Karpas-422 (cell line): ENCODE data around the gene KAZN. TPM values are rescaled to one million over a fixed set of nuclear protein-coding genes. Genes with fewer than 3 reads are reported as not detected.

ENCODE experiments used
- DNase-seq: peaks from one replicate; pipeline ENCODE4 v3.0.0-alpha.2; 2015
- H2AFZ ChIP-seq: fragments of 200-600 bp; sonication (generic); 2 replicates; pipeline ENCODE4 v1.6.1; 2014; ENCODE audit warnings: antibody characterized with exemption, low read length, mixed read lengths
- H3K27ac ChIP-seq: fragments of 200-600 bp; sonication (generic); 2 replicates; pipeline ENCODE4 v1.5.1; 2014; ENCODE audit warnings: mild to moderate bottlenecking, low read length, moderate library complexity
- H3K27me3 ChIP-seq: fragments of 200-600 bp; sonication (generic); 2 replicates; pipeline ENCODE4 v1.6.1; 2014; ENCODE audit warnings: low read length, mixed read lengths
- H3K36me3 ChIP-seq: fragments of 200-600 bp; sonication (generic); 2 replicates; pipeline ENCODE4 v1.6.1; 2014; ENCODE audit warnings: low read length, mixed read lengths; ENCODE audit not compliant: insufficient read depth
- H3K4me1 ChIP-seq: fragments of 200-600 bp; sonication (generic); 2 replicates; pipeline ENCODE4 v1.6.1; 2014; ENCODE audit warnings: mild to moderate bottlenecking, low read length, mixed read lengths
- H3K4me2 ChIP-seq: fragments of 200-600 bp; sonication (generic); 2 replicates; pipeline ENCODE4 v1.6.1; 2014; ENCODE audit warnings: low read length, low read depth, mild to moderate bottlenecking; ENCODE audit not compliant: poor library complexity, severe bottlenecking
- H3K4me3 ChIP-seq: fragments of 200-600 bp; sonication (generic); 2 replicates; pipeline ENCODE4 v1.5.1; 2014; ENCODE audit warnings: mild to moderate bottlenecking, antibody characterized with exemption, low read length, mixed read lengths
- H3K79me2 ChIP-seq: fragments of 200-600 bp; sonication (generic); 2 replicates; pipeline ENCODE4 v1.6.1; 2014; ENCODE audit warnings: mild to moderate bottlenecking, low read length, mixed read lengths
- H3K9ac ChIP-seq: fragments of 200-600 bp; sonication (generic); 2 replicates; pipeline ENCODE4 v1.6.0; 2014; ENCODE audit warnings: low read length
- H3K9me2 ChIP-seq: fragments of 200-600 bp; sonication (generic), shearing (Covaris generic); replicated peaks from 2 replicates; pipeline ENCODE4 v1.6.0; 2014; ENCODE audit warnings: mild to moderate bottlenecking, low read length, moderate library complexity; ENCODE audit not compliant: insufficient read depth
- H3K9me3 ChIP-seq: fragments of 300-700, 200-600 bp; sonication (generic); 2 replicates; pipeline ENCODE4 v1.6.1; 2014; ENCODE audit warnings: low read length, mixed read lengths
- H4K20me1 ChIP-seq: fragments of 200-600 bp; sonication (generic); 2 replicates; pipeline ENCODE4 v1.6.1; 2014; ENCODE audit warnings: mild to moderate bottlenecking, antibody characterized with exemption, low read length, low read depth; ENCODE audit not compliant: insufficient read depth
- total RNA-seq: library from RNA; depleted of rRNA; stranded (reverse); fragments of >200 nt; shearing (Covaris generic); gene quantifications from 2 replicates; pipeline ENCODE4 v1.2.3, GENCODE V29; 2014; ENCODE audit warnings: low replicate concordance

Gene KAZN
- total RNA-seq, 1 experiment from 2014 or later: not detected

DNA sequence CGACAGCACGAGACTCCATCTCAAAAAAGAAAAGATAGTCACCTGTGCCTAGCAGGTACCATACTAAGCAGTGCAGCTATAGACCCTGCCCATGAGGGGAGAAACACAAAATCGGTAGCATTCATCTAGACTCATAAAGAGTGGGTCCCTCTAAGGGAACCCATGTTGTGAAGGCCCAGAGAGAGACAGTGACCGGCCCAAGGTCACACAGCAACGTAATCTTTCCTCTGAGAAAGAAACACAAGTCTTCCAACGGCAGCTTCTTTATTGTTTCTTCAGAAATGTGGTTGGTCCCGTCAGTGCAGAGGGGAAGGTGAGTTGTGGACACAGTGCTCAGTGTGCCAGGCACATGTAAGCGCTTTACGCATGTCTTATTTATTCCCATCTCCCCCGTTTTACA is 356.4 kb downstream of the KAZN start:
- no peaks in the 10 kb centered on the region for H4K20me1 ChIP-seq
- no peak overlapping the region for H3K4me2 ChIP-seq
- no peaks in the 10 kb centered on the region for H3K79me2 ChIP-seq
- no peak overlapping the region for H2AFZ ChIP-seq
- H3K4me1 ChIP-seq: no peaks in the 10 kb centered on the region
- no peaks in the 10 kb centered on the region for H3K27me3 ChIP-seq
- no peak overlapping the region for H3K4me3 ChIP-seq
- no peak overlapping the region for H3K9ac ChIP-seq
- H3K9me3 ChIP-seq: no peaks in the 10 kb centered on the region
- no peak overlapping the region for H3K27ac ChIP-seq
- no peaks in the 10 kb centered on the region for H3K9me2 ChIP-seq
- DNase-seq: no peak
- no peaks in the 10 kb centered on the region for H3K36me3 ChIP-seq

DNA sequence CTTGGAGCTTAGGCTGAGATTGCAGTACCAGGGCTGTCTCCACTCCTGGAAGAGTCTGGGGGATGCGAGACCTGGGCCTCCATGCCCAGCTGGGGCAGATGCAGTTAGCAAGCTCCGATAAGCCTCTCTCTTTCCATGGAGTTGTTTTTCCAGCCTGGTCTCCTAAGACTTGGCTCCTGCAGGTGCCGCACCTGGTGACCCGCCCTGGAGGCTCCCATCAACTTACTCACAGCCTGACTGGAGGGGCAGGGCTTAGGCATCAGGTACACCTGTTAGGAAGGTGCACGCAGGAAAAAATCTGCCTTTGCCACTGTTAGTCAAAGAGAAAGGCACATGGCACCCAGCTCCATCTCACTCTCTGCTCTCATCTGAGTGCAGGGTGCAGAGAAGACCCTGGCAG is 356.9 kb downstream of the KAZN start:
- H3K79me2 ChIP-seq: no peaks in the 10 kb centered on the region
- no peaks in the 10 kb centered on the region for H4K20me1 ChIP-seq
- H3K9ac ChIP-seq: no peak overlapping the region
- no peaks in the 10 kb centered on the region for H3K36me3 ChIP-seq
- no peaks in the 10 kb centered on the region for H3K9me2 ChIP-seq
- no peaks in the 10 kb centered on the region for H3K27me3 ChIP-seq
- H3K4me2 ChIP-seq: no peak overlapping the region
- no peak for DNase-seq
- H3K4me3 ChIP-seq: no peak overlapping the region
- H3K4me1 ChIP-seq: no peaks in the 10 kb centered on the region
- no peak overlapping the region for H2AFZ ChIP-seq
- H3K27ac ChIP-seq: no peak overlapping the region
- H3K9me3 ChIP-seq: no peaks in the 10 kb centered on the region

DNA sequence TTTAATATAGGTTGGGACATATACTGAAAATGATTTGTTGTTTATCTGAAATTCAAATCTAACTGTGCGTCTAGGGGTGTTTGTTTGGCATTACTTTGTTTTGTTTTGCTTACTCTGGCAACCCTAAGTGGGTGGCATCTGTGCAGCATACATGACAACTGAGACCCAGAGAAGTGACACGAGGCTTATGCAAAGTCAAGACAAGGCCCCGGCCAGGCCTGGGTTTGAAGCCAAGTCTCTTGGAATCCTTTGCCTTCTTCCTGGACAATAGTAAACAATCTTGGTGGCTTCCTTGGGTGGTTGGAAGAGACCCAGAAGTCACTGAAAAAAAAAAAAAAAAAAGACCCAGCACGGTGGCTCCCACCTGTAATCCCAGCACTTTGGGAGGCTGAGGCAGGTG is 357.5 kb downstream of the KAZN start:
- Histone ChIP-seq H3K4me1 (no peaks in the 10 kb centered on the region), H3K9ac (no peak overlapping the region), H3K9me2 (no peaks in the 10 kb centered on the region), H3K27ac (no peak overlapping the region), H3K4me2 (no peak overlapping the region), H3K27me3 (no peaks in the 10 kb centered on the region), H3K9me3 (no peaks in the 10 kb centered on the region), H3K4me3 (no peak overlapping the region), H3K79me2 (no peaks in the 10 kb centered on the region), H3K36me3 (no peaks in the 10 kb centered on the region), H2AFZ (no peak overlapping the region), H4K20me1 (no peaks in the 10 kb centered on the region)
- DNase-seq: no peak

DNA sequence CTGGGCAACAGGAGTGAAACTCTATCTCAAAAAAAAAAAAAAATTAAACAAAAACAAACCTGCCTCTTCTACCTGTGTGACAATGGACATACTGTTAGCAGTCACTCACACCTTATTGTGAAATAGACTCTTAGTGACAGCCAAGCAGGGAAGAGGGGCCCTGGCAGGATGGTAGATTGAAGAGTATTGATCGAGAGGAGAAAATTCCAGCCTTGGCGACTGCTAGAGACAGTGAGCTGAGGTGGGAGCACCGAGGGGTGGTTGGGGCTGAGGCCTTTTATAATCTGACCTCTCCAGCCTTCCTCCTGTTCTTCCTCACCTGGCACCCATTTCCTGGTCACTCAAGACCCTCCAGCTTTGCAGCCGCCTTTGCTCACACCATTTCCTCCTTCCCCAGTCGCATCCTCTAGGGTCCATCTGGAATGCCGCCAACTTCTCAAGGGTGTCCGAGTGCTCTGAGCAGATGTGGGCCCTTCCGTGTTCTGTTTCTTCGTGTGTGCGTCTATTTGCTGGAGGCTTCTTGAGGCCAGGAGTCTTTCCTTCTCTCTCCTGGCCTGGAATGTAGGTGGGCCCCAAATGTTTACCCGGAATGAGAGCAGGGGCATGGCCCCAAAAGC is 358.2 kb downstream of the KAZN start:
- no peaks in the 10 kb centered on the region for H3K4me1 ChIP-seq
- no peaks in the 10 kb centered on the region for H3K36me3 ChIP-seq
- H3K27ac ChIP-seq: no peak overlapping the region
- no peak overlapping the region for H3K4me3 ChIP-seq
- no peaks in the 10 kb centered on the region for H4K20me1 ChIP-seq
- DNase-seq: no peak
- H3K9ac ChIP-seq: no peak overlapping the region
- no peaks in the 10 kb centered on the region for H3K79me2 ChIP-seq
- no peaks in the 10 kb centered on the region for H3K27me3 ChIP-seq
- H3K9me2 ChIP-seq: no peaks in the 10 kb centered on the region
- no peak overlapping the region for H2AFZ ChIP-seq
- no peak overlapping the region for H3K4me2 ChIP-seq
- H3K9me3 ChIP-seq: no peaks in the 10 kb centered on the region

DNA sequence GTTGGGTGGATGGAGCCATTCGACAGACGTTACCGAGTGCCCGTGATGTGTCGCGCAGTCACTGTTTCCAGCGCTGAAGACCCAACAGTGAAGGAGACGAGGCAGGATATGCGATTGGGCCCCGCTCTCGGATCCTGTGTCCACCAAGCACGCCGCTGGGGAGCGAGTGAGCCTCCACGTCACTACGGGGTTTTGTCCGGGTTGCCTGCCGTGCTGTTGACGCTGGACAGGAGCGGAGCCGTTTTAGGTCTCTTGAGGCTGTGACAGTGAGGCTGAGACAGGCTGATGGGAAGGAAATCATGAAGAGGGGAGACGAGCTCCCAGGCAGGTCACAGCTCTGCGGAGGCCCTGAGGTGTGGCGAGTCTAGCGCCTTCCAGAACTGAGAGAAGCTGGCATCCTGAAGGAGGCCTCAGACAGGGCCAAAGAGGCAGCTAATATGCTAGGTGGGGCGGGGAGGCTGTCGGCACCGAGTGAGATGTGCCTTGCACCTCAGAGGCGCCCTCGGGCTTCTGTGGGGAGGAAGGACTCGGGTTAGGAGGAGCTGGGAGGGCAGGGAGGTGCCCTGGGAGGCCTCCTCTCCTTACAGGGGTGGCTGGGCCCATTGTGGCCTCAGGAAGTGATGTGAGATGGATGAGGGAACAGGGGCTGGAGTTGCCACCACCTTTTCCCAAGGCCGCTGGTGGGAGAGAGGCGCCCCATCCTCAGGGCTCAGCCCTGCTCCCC is 359.1 kb downstream of the KAZN start:
- Histone ChIP-seq H3K9me3 (no peaks in the 10 kb centered on the region), H3K27ac (no peak overlapping the region), H3K36me3 (no peaks in the 10 kb centered on the region), H3K4me1 (no peaks in the 10 kb centered on the region), H3K4me3 (no peak overlapping the region), H3K9me2 (no peaks in the 10 kb centered on the region), H3K79me2 (no peaks in the 10 kb centered on the region), H3K27me3 (no peaks in the 10 kb centered on the region), H3K9ac (no peak overlapping the region), H3K4me2 (no peak overlapping the region), H2AFZ (no peak overlapping the region), H4K20me1 (no peaks in the 10 kb centered on the region)
- DNase-seq: no peak

DNA sequence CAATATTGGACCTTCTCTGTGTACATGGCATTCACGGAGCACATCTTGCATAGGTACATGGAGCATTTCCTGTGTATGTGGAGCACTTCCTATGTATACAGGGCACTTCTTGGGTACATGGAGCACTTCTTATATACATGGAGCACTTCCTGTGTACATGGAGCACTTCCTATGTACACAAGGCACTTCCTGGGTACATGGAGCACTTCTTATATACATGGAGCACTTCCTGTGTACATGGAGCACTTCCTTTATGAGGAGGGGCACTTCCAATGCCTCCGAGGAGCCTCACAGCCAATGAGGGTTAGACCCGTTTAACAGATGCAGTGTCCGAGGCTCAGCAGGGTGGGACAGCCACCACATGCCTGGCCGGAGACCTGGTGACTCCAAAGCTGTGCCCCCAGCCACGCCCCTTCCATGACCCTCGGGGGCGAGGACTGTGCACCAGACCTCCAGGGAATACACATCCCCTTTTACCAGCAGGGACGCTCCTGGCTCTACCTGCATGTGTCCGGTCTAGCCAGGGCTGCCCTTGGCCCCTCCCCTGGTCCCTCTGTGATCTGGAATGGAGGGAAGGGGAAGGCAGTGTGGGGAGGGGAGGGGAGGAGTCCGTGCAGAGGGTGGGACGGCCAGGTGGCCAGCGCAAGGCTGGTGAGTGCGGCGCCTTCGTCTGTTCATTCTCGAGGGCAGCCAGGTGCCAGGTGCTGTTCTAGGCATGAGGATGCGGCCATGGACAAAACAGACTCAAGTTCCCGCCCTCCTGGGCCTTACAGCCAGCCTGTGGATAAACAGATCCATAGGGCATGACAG is 360.0 kb downstream of the KAZN start:
- no peak overlapping the region for H3K4me3 ChIP-seq

DNA sequence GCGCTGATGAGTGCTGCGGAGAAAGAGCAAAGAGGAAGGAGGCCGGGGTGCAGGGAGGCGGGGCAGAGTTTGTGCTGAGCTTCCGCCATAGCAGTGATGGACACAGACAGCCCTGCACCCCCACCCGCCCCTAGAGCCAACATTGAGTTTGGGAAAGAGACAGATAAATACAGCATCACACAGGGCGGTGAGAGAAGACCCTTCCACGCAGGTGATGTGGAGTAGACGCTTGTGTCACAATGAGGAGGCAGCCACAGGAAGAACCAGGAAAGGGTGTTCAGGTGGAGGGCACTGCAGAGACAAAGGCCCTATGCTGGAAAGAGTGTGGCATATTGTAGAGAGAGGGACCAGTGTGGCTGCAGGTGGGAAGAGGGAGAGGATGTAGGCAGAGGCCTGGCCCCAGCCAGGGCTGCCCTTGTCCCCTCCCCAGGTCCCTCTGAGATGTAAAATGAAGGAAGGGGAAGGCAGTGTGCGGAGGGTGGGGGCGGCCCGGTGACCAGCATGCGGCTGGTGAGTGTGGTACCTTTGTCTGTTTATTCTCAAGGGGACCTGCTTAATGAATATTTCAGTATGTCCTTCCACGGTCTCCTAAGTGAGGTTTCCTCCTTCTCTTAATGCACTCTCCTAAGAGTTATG is 360.7 kb downstream of the KAZN start:
- no peaks in the 10 kb centered on the region for H3K36me3 ChIP-seq
- H3K9ac ChIP-seq: no peak overlapping the region
- H2AFZ ChIP-seq: no peak overlapping the region
- H3K4me2 ChIP-seq: no peak overlapping the region
- no peaks in the 10 kb centered on the region for H3K9me3 ChIP-seq
- no peak overlapping the region for H3K4me3 ChIP-seq
- no peak overlapping the region for H3K27ac ChIP-seq
- H4K20me1 ChIP-seq: no peaks in the 10 kb centered on the region
- no peak for DNase-seq
- no peaks in the 10 kb centered on the region for H3K79me2 ChIP-seq
- H3K9me2 ChIP-seq: no peaks in the 10 kb centered on the region
- H3K27me3 ChIP-seq: no peaks in the 10 kb centered on the region
- no peaks in the 10 kb centered on the region for H3K4me1 ChIP-seq

More for the DNA sequence above, 360.0 kb downstream of the KAZN start:
- H3K27ac ChIP-seq: no peak overlapping the region
- H3K27me3 ChIP-seq: no peaks in the 10 kb centered on the region
- no peaks in the 10 kb centered on the region for H3K79me2 ChIP-seq
- DNase-seq: no peak
- H3K9me2 ChIP-seq: no peaks in the 10 kb centered on the region
- H2AFZ ChIP-seq: no peak overlapping the region
- no peaks in the 10 kb centered on the region for H3K9me3 ChIP-seq
- no peaks in the 10 kb centered on the region for H3K4me1 ChIP-seq
- H4K20me1 ChIP-seq: no peaks in the 10 kb centered on the region
- no peak overlapping the region for H3K9ac ChIP-seq
- H3K4me2 ChIP-seq: no peak overlapping the region
- no peaks in the 10 kb centered on the region for H3K36me3 ChIP-seq
